Measurements from ENCODE around the gene GALNT10.

DNA sequence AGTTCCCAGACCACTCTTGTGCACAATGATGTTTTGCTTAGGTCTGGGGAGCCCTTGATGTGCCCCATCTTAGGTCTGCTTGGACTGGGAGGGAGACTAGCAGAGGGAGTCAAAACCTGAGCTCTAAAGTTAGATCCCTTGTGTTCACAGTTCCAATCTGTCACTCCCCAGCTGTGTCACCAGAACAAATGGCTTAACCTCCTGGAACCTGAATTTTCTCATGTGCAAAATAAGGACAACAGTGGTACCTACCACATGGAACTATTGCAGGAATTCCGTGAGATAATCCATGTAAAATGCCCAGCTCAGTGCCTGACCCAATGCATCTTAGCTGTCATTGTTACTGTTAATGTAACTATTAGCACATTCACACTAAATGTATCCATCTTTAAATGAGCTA is 45.5 kb downstream of the GALNT10 start:
- no peak for TF ChIP-seq POLR2A (IDR thresholded peaks at IDR 0.05)
- TF ChIP-seq, protein P1, sequence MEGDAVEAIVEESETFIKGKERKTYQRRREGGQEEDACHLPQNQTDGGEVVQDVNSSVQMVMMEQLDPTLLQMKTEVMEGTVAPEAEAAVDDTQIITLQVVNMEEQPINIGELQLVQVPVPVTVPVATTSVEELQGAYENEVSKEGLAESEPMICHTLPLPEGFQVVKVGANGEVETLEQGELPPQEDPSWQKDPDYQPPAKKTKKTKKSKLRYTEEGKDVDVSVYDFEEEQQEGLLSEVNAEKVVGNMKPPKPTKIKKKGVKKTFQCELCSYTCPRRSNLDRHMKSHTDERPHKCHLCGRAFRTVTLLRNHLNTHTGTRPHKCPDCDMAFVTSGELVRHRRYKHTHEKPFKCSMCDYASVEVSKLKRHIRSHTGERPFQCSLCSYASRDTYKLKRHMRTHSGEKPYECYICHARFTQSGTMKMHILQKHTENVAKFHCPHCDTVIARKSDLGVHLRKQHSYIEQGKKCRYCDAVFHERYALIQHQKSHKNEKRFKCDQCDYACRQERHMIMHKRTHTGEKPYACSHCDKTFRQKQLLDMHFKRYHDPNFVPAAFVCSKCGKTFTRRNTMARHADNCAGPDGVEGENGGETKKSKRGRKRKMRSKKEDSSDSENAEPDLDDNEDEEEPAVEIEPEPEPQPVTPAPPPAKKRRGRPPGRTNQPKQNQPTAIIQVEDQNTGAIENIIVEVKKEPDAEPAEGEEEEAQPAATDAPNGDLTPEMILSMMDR (IDR thresholded peaks at IDR 0.05) = no peak

Measured in body of pancreas (tissue), 4 donors.